GM12878 (cell line): Measurements from ENCODE around the gene NAV3. TPM values are rescaled to one million over a fixed set of nuclear protein-coding genes. Genes with fewer than 3 reads are reported as not detected.
A peak's percentile ranks its signal among the peaks of the same experiment; 100 is the strongest.

Experiments used
- ATAC-seq: fragments of 200-7000 bp; cut with Tn5 transposase; 3 replicates; pipeline ENCODE4 v1.9.1; 2020; ENCODE audit warnings: mild to moderate bottlenecking, moderate library complexity
- BruUV-seq: library from RNA; stranded (reverse); fragments of 400-500 nt; replicated peaks from 2 replicates; lab custom pipeline; 2021; lab: Mats Ljungman, UMichigan
- CTCF ChIA-PET: fragments of 300-600 bp; sonication (Branson Sonifier 250); formaldehyde crosslinking; extraction: SDS; loops from one replicate; lab custom pipeline; 2021; ENCODE audit warnings: inconsistent platforms; lab: Yijun Ruan, JAX
- POLR2A ChIA-PET: fragments of 350-600 bp; formaldehyde crosslinking; extraction: SDS; loops from one replicate; lab custom pipeline; 2021; ENCODE audit warnings: inconsistent platforms; lab: Charles Lee
- RAD21 ChIA-PET: fragments of 300-600 bp; sonication (Branson Sonifier 250); formaldehyde crosslinking; loops from one replicate; lab custom pipeline; 2023; ENCODE audit warnings: antibody characterized with exemption; ENCODE audit not compliant: unreplicated experiment; lab: Charles Lee
- SMC1A ChIA-PET: fragments of 300-600 bp; sonication (Branson Sonifier 250); formaldehyde crosslinking; loops from one replicate; lab custom pipeline; 2023; ENCODE audit not compliant: unreplicated experiment, uncharacterized antibody; lab: Charles Lee
- DNase-seq: peaks from one replicate; pipeline ENCODE4 v3.0.0-alpha.2; 2011; ENCODE audit warnings: low read depth, low spot score
- FAIRE-seq: peaks from 3 replicates; lab custom pipeline; 2011; peaks lifted over from hg19 to GRCh38; lab: Jason Lieb, UNC
- H2AFZ ChIP-seq: 2 replicates; pipeline ENCODE4 v1.6.0; 2011; ENCODE audit warnings: low read depth, low read length, control low read depth; ENCODE audit not compliant: control insufficient read depth
- H3K27ac ChIP-seq: 2 replicates; pipeline ENCODE4 v1.5.1; 2011; ENCODE audit warnings: control low read depth; ENCODE audit not compliant: control insufficient read depth, insufficient read depth
- H3K27me3 ChIP-seq, 2 experiments: replicated peaks in 1 of 2; 2 replicates each; pipeline versions ENCODE4 v1.6.0 to v1.6.1; 2011; ENCODE audit warnings: low read length in 1 of 2; ENCODE audit not compliant: control insufficient read depth in 2 of 2, insufficient read depth in 2 of 2
- H3K36me3 ChIP-seq, 2 experiments: 2 replicates each; pipeline ENCODE4 v1.5.1; 2011; ENCODE audit warnings: low read length in 1 of 2; ENCODE audit not compliant: control insufficient read depth in 2 of 2, insufficient read depth in 2 of 2
- H3K4me1 ChIP-seq: 2 replicates; pipeline ENCODE4 v1.6.1; 2011; ENCODE audit warnings: mild to moderate bottlenecking, low read length, moderate library complexity, mixed read lengths; ENCODE audit not compliant: control insufficient read depth, insufficient read depth
- H3K4me2 ChIP-seq: 2 replicates; pipeline ENCODE4 v1.6.0; 2011; ENCODE audit warnings: control low read depth; ENCODE audit not compliant: control insufficient read depth, insufficient read depth
- H3K4me3 ChIP-seq: fragments of 200-600 bp; sonication (generic); 2 replicates; pipeline ENCODE4 v1.5.1; 2016
- H3K79me2 ChIP-seq: 2 replicates; pipeline ENCODE4 v1.6.0; 2011; ENCODE audit warnings: low read length; ENCODE audit not compliant: control insufficient read depth, insufficient read depth
- H3K9ac ChIP-seq: 2 replicates; pipeline ENCODE4 v1.8.0; 2011; ENCODE audit warnings: low read length, control low read depth, mixed read lengths; ENCODE audit not compliant: control insufficient read depth, insufficient read depth
- H3K9me3 ChIP-seq: replicated peaks from 3 replicates; pipeline ENCODE4 v1.5.1; 2011; ENCODE audit warnings: mild to moderate bottlenecking, low read length; ENCODE audit not compliant: control insufficient read depth, insufficient read depth
- H4K20me1 ChIP-seq: 2 replicates; pipeline ENCODE4 v1.6.0; 2011; ENCODE audit not compliant: control insufficient read depth, insufficient read depth
- E2F8 ChIP-seq: fragments of 450-650 bp; IDR thresholded peaks from 2 replicates; pipeline ENCODE4 v1.6.1; 2018; ENCODE audit warnings: mild to moderate bottlenecking, low read depth, moderate library complexity; ENCODE audit not compliant: partially characterized antibody
- RUNX3 ChIP-seq: IDR thresholded peaks from 2 replicates; pipeline ENCODE4 v1.6.1; 2012; ENCODE audit warnings: low read length, inconsistent platforms
- ZBTB40 ChIP-seq: fragments of 450-650 bp; IDR thresholded peaks from 2 replicates; pipeline ENCODE4 v1.6.1; 2016; ENCODE audit warnings: mild to moderate bottlenecking, moderate library complexity, borderline replicate concordance
- in situ Hi-C: fragments of 300-500 bp; cut with MboI; formaldehyde crosslinking; loops from 9 replicates; pipeline ENCODE4 v1.14.3; 2018; ENCODE audit warnings: mixed read lengths
- intact Hi-C: fragments of 100-400 bp; cut with micrococcal nuclease; formaldehyde crosslinking; loops from one replicate; pipeline ENCODE4 v1.14.2; 2022; ENCODE audit not compliant: unreplicated experiment
- polyA plus RNA-seq, 11 experiments: library from polyadenylated mRNA; depleted of rRNA in 4 of 11; unstranded in 6 of 11; stranded (reverse) in 5 of 11; fragments of >200 nt; fragmentation: Nextera tagmentation in 4 of 11; fragmentation: Illumina TruSeq in 1 of 11; extraction: Ambion mirVana in 4 of 11; extraction: Trizol in 1 of 11; gene quantifications; 1 replicate in 1 of 11; 2 replicates in 10 of 11; pipeline versions ENCODE4 v1.2.1 to v1.2.3, GENCODE V29; 2011 to 2016; ENCODE audit warnings: inconsistent platforms in 2 of 11, missing spikeins in 2 of 11, low read depth in 1 of 11
- total RNA-seq, 4 experiments: library from RNA; depleted of rRNA in 3 of 4; stranded (reverse); fragments of >200 nt in 3 of 4; fragmentation: Illumina TruSeq in 1 of 4; extraction: Trizol in 1 of 4; gene quantifications; 2 replicates each; pipeline versions ENCODE4 v1.2.1 to v1.2.3, GENCODE V29; 2013 to 2021
- TF ChIP-seq, protein P1 (sequence below): fragments of 450-650 bp; IDR thresholded peaks from 2 replicates; pipeline ENCODE4 v1.6.1; 2017; ENCODE audit warnings: mild to moderate bottlenecking, moderate library complexity
- TF ChIP-seq, protein P2 (sequence below): IDR thresholded peaks from 2 replicates; pipeline ENCODE4 v1.6.1; 2011; ENCODE audit warnings: borderline replicate concordance, low read depth, mild to moderate bottlenecking, moderate library complexity, low read length; ENCODE audit not compliant: insufficient read depth, poor library complexity, severe bottlenecking

NAV3 gene
- total and polyA plus RNA-seq, 10 of the 15 experiments (the other 5 are each of a cell fraction or from before 2014, with no cell fraction given), result 0.05 to 0.51 (median 0.22) TPM; not detected in 1

GRCh38 chr12:77878901-77879300, 48.2 kb downstream of the NAV3 start (continued):
- TF ChIP-seq ZBTB40 (no peak), E2F8 (no peak), RUNX3 (no peak)
- TF ChIP-seq, all 136 proteins: peak for 0

DNA sequence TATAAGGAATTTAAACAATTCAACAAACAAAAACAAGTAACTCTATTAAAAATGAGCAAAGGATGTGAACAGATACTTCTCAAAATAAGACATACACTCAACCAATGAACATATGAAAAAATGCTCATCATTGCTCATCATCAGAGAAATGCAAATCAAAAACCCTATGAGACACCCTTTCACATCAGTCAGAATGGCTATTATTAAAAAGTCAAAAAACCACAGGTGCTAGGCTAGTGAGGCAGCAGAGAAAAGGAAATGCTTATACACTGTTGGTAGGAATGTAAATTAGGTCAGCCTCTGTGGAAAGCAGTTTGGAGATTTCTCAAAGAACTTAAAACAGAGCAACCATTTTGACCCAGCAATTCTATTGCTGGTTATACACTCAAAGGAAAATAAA, 52.0 kb downstream of the NAV3 start:
- ChIA-PET SMC1A (no interaction called here), RAD21 (no interaction called here), CTCF (no interaction called here), POLR2A (interaction anchor here (1.0 kb wide), 1 partner anchor 20 kb away, joined by 4 read pairs; no protein-coding TSS in a partner anchor)
- Histone ChIP-seq H3K4me2 (no peak overlapping the region), H3K9ac (no peak overlapping the region), H3K4me1 (no peaks in the 10 kb centered on the region), H3K27me3 (no peaks in the 10 kb centered on the region), H3K9me3 (no peaks in the 10 kb centered on the region), H3K27ac (no peak overlapping the region), H4K20me1 (no peaks in the 10 kb centered on the region), H2AFZ (no peak overlapping the region), H3K4me3 (no peak overlapping the region), H3K36me3 (no peaks in the 10 kb centered on the region), H3K79me2 (no peaks in the 10 kb centered on the region)
- intact Hi-C loops, result no loop called here
- DNase-seq (no peak), FAIRE-seq (no peak), ATAC-seq (peak; percentile 78)
- TF ChIP-seq, protein P1, sequence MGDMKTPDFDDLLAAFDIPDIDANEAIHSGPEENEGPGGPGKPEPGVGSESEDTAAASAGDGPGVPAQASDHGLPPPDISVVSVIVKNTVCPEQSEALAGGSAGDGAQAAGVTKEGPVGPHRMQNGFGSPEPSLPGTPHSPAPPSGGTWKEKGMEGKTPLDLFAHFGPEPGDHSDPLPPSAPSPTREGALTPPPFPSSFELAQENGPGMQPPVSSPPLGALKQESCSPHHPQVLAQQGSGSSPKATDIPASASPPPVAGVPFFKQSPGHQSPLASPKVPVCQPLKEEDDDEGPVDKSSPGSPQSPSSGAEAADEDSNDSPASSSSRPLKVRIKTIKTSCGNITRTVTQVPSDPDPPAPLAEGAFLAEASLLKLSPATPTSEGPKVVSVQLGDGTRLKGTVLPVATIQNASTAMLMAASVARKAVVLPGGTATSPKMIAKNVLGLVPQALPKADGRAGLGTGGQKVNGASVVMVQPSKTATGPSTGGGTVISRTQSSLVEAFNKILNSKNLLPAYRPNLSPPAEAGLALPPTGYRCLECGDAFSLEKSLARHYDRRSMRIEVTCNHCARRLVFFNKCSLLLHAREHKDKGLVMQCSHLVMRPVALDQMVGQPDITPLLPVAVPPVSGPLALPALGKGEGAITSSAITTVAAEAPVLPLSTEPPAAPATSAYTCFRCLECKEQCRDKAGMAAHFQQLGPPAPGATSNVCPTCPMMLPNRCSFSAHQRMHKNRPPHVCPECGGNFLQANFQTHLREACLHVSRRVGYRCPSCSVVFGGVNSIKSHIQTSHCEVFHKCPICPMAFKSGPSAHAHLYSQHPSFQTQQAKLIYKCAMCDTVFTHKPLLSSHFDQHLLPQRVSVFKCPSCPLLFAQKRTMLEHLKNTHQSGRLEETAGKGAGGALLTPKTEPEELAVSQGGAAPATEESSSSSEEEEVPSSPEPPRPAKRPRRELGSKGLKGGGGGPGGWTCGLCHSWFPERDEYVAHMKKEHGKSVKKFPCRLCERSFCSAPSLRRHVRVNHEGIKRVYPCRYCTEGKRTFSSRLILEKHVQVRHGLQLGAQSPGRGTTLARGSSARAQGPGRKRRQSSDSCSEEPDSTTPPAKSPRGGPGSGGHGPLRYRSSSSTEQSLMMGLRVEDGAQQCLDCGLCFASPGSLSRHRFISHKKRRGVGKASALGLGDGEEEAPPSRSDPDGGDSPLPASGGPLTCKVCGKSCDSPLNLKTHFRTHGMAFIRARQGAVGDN, result no peak
- TF ChIP-seq, protein P2, sequence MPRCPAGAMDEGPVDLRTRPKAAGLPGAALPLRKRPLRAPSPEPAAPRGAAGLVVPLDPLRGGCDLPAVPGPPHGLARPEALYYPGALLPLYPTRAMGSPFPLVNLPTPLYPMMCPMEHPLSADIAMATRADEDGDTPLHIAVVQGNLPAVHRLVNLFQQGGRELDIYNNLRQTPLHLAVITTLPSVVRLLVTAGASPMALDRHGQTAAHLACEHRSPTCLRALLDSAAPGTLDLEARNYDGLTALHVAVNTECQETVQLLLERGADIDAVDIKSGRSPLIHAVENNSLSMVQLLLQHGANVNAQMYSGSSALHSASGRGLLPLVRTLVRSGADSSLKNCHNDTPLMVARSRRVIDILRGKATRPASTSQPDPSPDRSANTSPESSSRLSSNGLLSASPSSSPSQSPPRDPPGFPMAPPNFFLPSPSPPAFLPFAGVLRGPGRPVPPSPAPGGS, result peak; percentile 49
- in situ Hi-C loops, result no loop called here
- BruUV-seq, result no TSS peak
